GM21528 (cell line): ENCODE measurements around the gene GALNT9.
A peak's percentile ranks its signal among the peaks of the same experiment; 100 is the strongest.

Source experiments
- ATAC-seq: cut with Tn5 transposase; IDR thresholded peaks from one replicate; pipeline ENCODE4 v1.9.1; 2021; ENCODE audit warnings: mild to moderate bottlenecking, moderate library complexity; ENCODE audit not compliant: unreplicated experiment, low FRiP score

Gene GALNT9

GRCh38 chr12:132188916-132189325 lies 140.5 kb downstream of the GALNT9 start:
- ATAC-seq = peak; percentile 12

- no peak for ATAC-seq
These were observed 140.9 kb downstream of the GALNT9 start for GRCh38 chr12:132188451-132188901.

- ATAC-seq = no peak
These were observed 141.5 kb downstream of the GALNT9 start for GRCh38 chr12:132187646-132188450.

GRCh38 chr12:132186857-132187620 lies 142.3 kb downstream of the GALNT9 start:
- no peak for ATAC-seq

GRCh38 chr12:132186208-132186856 lies 143.1 kb downstream of the GALNT9 start:
- ATAC-seq = no peak

GRCh38 chr12:132185705-132186104 lies 143.7 kb downstream of the GALNT9 start:
- ATAC-seq = no peak

- ATAC-seq = no peak
These were observed 146.6 kb downstream of the GALNT9 start for GRCh38 chr12:132182711-132183365.

- ATAC-seq = no peak
These were observed 147.1 kb downstream of the GALNT9 start for GRCh38 chr12:132182206-132182710.

- no peak for ATAC-seq
These were observed 147.7 kb downstream of the GALNT9 start for GRCh38 chr12:132181570-132182200.

- no peak for ATAC-seq
These were observed 148.5 kb downstream of the GALNT9 start for GRCh38 chr12:132180648-132181546.

- ATAC-seq = no peak
These were observed 149.7 kb downstream of the GALNT9 start for GRCh38 chr12:132179431-132180362.

- no peak for ATAC-seq
These were observed 150.5 kb downstream of the GALNT9 start for GRCh38 chr12:132178801-132179401.

- ATAC-seq = no peak
These were observed 151.1 kb downstream of the GALNT9 start for GRCh38 chr12:132178316-132178715.

GRCh38 chr12:132176920-132177551 lies 152.4 kb downstream of the GALNT9 start:
- no peak for ATAC-seq

GRCh38 chr12:132176385-132176919 lies 152.9 kb downstream of the GALNT9 start:
- ATAC-seq = no peak

- ATAC-seq = no peak
These were observed 153.6 kb downstream of the GALNT9 start for GRCh38 chr12:132175496-132176384.
